ENCODE data around the gene LRIT1.

Gene LRIT1

GRCh38 chr10:84185526-84186175, 55.7 kb downstream of the LRIT1 start:
- no peak for DNase-seq

- no peak for DNase-seq
Measured at GRCh38 chr10:84184517-84184916, 56.8 kb downstream of the LRIT1 start.

DNA sequence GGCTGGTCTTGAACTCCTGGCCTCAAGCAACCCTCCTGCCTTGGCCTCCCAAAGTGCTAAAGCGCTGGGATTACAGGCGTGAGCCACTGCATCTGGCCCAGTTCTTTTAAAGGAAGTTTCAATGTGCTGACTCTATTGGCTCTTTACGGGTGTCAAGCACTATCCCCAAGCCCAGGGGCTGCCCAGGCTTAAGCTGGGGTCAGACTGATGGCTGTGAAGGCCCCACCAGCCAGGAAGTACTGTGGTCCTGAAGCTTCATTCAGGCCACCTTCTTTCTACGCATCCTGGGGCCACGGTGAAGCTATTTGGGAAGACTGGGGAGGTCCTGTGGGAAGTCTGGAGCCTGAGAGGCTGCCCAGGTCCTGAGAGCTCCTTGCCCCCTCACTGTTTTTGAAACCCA, 59.7 kb downstream of the LRIT1 start:
- no peak for DNase-seq
